DND-41 (cell line): ENCODE data around the gene PLEKHG3.

Experiments used
- CTCF ChIP-seq: IDR thresholded peaks from 2 replicates; pipeline ENCODE4 v1.5.1; 2012; ENCODE audit warnings: borderline replicate concordance, low read length, moderate library complexity, mild to moderate bottlenecking; ENCODE audit not compliant: poor library complexity, severe bottlenecking; ENCODE audit errors: extremely low read depth
- EZH2 ChIP-seq: IDR thresholded peaks from 3 replicates; pipeline ENCODE4 v1.6.1; 2012; ENCODE audit warnings: borderline replicate concordance, low read depth, mild to moderate bottlenecking, moderate library complexity, low read length, inconsistent platforms; ENCODE audit not compliant: severe bottlenecking

- TF ChIP-seq CTCF: no peak
- no peak for TF ChIP-seq EZH2
These were observed 17.7 kb downstream of the PLEKHG3 start for GRCh38 chr14:64721899-64722298.
